Esophagus squamous epithelium (tissue), 5 donors: ENCODE data around the gene IER5L. TPM values are rescaled to one million over a fixed set of nuclear protein-coding genes. Genes with fewer than 3 reads are reported as not detected.

Experiments
- DNase-seq: peaks from one replicate; lab custom pipeline; 2025; lab: John Stamatoyannopoulos, UW
- H3K27ac ChIP-seq, 4 donors: fragments of 200-600 bp; sonication (generic); one replicate each; pipeline ENCODE4 v1.5.1; 2016 to 2019; ENCODE audit warnings: mild to moderate bottlenecking in 1 of 4
- H3K27me3 ChIP-seq, 4 donors: fragments of 200-600 bp; sonication (generic); 1 replicate in 3 of 4; 2 replicates in 1 of 4; pipeline versions ENCODE4 v1.5.1 to v1.6.0; 2017 to 2021; ENCODE audit warnings: antibody characterized with exemption in 1 of 4
- H3K36me3 ChIP-seq, 3 donors: fragments of 200-600 bp; sonication (generic); one replicate each; pipeline ENCODE4 v1.5.1; 2016 to 2019
- H3K4me1 ChIP-seq, 3 donors: fragments of 200-600 bp; sonication (generic); one replicate each; pipeline ENCODE4 v1.5.1; 2017 to 2019
- H3K4me3 ChIP-seq, 4 donors: fragments of 200-600 bp; sonication (generic); 1 replicate in 3 of 4; 2 replicates in 1 of 4; pipeline ENCODE4 v1.5.1; 2016 to 2019; ENCODE audit warnings: mild to moderate bottlenecking in 2 of 4, moderate library complexity in 1 of 4
- H3K9me3 ChIP-seq, 3 donors: fragments of 200-600 bp; sonication (generic); one replicate each; pipeline ENCODE4 v1.5.1; 2016 to 2019
- POLR2A ChIP-seq, 4 donors: fragments of 450-650 bp; IDR thresholded peaks; one replicate each; pipeline ENCODE4 v1.6.1; 2017; ENCODE audit warnings: antibody characterized with exemption in 4 of 4, mild to moderate bottlenecking in 4 of 4, moderate library complexity in 3 of 4
- WGBS, 2 donors: methylation state at CpG; one replicate each; pipeline ENCODE4 v1.1.5; 2018; 5-methylcytosine and 5-hydroxymethylcytosine counted together
- intact Hi-C: fragments of 100-400 bp; cut with DNase I; formaldehyde crosslinking; loops from one replicate; pipeline ENCODE4 v1.15.0; 2022
- total RNA-seq, 4 donors: library from RNA; depleted of rRNA; stranded (reverse); fragments of >200 nt; gene quantifications; one replicate each; pipeline ENCODE4 v1.1.0, GENCODE V29; 2016
- TF ChIP-seq, protein P1 (sequence below), 6 experiments: fragments of 450-650 bp in 4 of 6; fragments of 200-600 bp in 2 of 6; sonication (generic) in 2 of 6; IDR thresholded peaks; one replicate each; pipeline ENCODE4 v1.5.1; 2016 to 2019; ENCODE audit warnings: antibody characterized with exemption in 6 of 6, mild to moderate bottlenecking in 4 of 6, moderate library complexity in 4 of 6
- donor health status: DM: yes; HTN: yes; CAD: no.

The IER5L gene
- total RNA-seq, 4 donors from 2014 or later = 6.1 to 8.7 (median 7.2) TPM

DNA sequence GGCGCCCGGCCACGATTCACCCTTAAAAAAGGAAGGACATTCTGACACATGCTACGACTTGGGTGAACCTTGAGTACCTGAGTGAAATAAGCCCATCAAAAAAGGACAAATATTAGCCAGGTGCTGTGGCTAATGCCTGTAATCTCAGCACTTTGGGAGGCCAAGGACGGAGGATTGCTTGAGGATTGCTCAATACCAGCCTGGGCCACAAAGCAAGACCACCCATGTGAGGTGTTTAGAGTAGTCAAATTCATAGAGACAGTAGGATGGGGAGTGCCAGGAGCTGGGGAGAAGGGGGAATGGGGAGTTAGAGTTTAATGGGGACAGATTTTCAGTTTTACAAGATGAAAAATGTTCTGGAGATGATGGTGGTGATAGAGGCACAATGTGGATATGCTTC is 32.1 kb upstream of the IER5L start:
- H3K9me3 ChIP-seq = no peaks in the 10 kb centered on the region
- DNase-seq = no peak
- no peak overlapping the region for H3K27ac ChIP-seq
- H3K4me3 ChIP-seq = no peak overlapping the region
- TF ChIP-seq POLR2A (IDR thresholded peaks at IDR 0.05) = no peak
- TF ChIP-seq, protein P1, sequence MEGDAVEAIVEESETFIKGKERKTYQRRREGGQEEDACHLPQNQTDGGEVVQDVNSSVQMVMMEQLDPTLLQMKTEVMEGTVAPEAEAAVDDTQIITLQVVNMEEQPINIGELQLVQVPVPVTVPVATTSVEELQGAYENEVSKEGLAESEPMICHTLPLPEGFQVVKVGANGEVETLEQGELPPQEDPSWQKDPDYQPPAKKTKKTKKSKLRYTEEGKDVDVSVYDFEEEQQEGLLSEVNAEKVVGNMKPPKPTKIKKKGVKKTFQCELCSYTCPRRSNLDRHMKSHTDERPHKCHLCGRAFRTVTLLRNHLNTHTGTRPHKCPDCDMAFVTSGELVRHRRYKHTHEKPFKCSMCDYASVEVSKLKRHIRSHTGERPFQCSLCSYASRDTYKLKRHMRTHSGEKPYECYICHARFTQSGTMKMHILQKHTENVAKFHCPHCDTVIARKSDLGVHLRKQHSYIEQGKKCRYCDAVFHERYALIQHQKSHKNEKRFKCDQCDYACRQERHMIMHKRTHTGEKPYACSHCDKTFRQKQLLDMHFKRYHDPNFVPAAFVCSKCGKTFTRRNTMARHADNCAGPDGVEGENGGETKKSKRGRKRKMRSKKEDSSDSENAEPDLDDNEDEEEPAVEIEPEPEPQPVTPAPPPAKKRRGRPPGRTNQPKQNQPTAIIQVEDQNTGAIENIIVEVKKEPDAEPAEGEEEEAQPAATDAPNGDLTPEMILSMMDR (IDR thresholded peaks at IDR 0.05) = no peak
- intact Hi-C loops = no loop called here
- H3K27me3 ChIP-seq = no peaks in the 10 kb centered on the region
- 100% methylated on average over 1 of the region's 5 CpGs; no CpG with 5 or more reads in 1 of the 2 donors for whole genome bisulfite sequencing, 2 donors
- H3K4me1 ChIP-seq = peaks cover 0 to 8% (median 0%) of the 10 kb centered on the region in 3 donors
- no peaks in the 10 kb centered on the region for H3K36me3 ChIP-seq

DNA sequence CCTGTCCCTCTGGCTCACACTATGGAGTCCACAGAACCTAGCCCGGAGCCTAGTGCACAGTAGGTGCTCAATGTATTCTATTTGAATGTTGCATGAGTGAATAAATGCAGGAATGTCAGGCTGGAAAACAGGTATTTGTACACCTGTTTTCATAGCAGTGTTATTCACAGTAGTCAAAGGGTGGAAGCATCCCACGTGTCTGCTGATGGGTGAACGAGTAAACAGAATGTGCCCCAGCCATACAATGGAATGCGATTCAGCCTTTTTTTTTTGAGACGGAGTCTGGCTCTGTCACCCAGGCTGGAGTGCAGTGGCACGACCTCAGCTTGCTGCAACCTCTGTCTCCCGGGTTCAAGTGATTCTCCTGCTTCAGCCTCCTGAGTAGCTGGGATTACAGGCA is 31.5 kb upstream of the IER5L start:
- no peak for DNase-seq
- H3K9me3 ChIP-seq = no peaks in the 10 kb centered on the region
- H3K36me3 ChIP-seq = no peaks in the 10 kb centered on the region
- no peak overlapping the region for H3K4me3 ChIP-seq
- H3K27ac ChIP-seq = no peak overlapping the region
- intact Hi-C loops = no loop called here
- WGBS, 2 donors = 68 to 80% methylated on average over 5 to 6 of the region's 7 CpGs
- no peaks in the 10 kb centered on the region for H3K27me3 ChIP-seq
- peaks cover 0 to 5% (median 0%) of the 10 kb centered on the region in 3 donors for H3K4me1 ChIP-seq
- TF ChIP-seq POLR2A (IDR thresholded peaks at IDR 0.05) = no peak
- TF ChIP-seq, protein P1 (IDR thresholded peaks at IDR 0.05) = no peak

DNA sequence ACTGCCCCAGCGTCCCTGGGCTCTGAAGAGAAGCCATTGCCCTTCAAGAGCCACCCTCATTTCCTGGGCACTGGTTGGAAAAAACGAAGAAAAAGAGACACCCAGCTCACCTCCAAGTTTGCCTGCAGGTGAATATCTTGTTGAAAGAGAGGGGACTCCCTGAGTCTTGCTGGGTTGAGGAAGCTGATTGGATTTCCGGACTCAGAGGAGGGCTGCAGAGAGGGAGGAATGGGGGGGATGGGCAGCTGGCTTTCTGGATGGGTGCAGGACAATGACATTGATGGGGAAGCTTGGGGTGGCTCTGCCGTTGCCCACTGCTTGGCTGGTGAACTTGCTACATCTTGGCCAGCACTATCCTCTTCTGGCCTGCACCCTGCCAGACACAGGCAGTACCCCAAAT is 31.0 kb upstream of the IER5L start:
- Histone ChIP-seq H3K27ac (no peak overlapping the region), H3K4me3 (no peak overlapping the region), H3K27me3 (no peaks in the 10 kb centered on the region), H3K4me1 (peaks cover 0 to 3% (median 0%) of the 10 kb centered on the region in 3 donors), H3K36me3 (no peaks in the 10 kb centered on the region), H3K9me3 (no peaks in the 10 kb centered on the region)
- TF ChIP-seq, protein P1 (IDR thresholded peaks at IDR 0.05) = no peak
- TF ChIP-seq POLR2A (IDR thresholded peaks at IDR 0.05) = no peak
- no peak for DNase-seq
- WGBS, 2 donors = 40 to 81% methylated on average over 1 to 3 of the region's 4 CpGs
- intact Hi-C loops = no loop called here

DNA sequence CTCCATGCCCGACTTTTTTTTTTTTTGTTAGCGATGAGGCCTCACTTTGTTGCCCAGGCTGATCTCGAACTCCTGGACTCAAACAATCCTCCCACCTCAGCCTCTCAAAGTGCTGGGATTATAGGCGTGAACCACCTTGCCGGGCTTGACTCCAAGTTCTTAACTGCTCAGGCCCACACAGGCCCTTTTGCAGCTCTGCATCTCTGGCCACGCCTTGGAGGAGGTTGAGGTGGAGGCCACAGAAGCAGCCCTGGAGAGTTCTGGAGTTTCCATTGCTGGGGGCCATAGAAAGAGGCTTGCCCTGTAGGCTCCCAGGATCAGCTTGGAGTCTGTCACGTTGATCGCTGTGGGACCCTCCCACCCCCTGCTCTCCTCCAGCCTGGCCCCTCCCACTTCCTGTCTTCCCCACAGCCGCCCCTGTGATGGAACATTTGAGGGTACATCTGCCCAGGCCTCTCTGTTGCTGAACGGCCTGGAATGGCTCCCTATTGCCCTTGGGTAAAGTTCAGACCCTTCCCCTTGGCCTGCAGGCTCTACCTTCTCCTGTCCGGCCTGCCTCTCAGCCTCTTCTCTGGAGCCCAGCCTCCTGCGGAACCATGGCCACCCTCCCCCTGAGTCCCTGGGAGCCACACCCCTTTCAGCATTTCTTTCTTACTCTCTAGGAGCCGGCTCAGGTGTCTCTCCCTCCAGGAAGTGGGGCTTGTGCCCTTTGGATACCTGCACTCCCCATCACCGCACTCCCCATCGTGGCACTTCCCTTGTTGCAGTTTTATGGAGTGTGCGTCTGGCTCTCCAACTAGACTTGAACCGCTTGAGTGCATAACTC is 30.4 kb upstream of the IER5L start:
- intact Hi-C loops = no loop called here
- Histone ChIP-seq H3K9me3 (no peaks in the 10 kb centered on the region), H3K27me3 (no peaks in the 10 kb centered on the region), H3K4me1 (peaks cover under 1 to 7% (median 2%) of the 10 kb centered on the region in 3 donors), H3K36me3 (no peaks in the 10 kb centered on the region), H3K4me3 (no peak overlapping the region), H3K27ac (no peak overlapping the region)
- WGBS, 2 donors = 56 to 59% methylated on average over 8 to 10 of the region's 17 CpGs
- DNase-seq = no peak
- TF ChIP-seq, protein P1 (IDR thresholded peaks at IDR 0.05) = no peak
- no peak for TF ChIP-seq POLR2A (IDR thresholded peaks at IDR 0.05)

DNA sequence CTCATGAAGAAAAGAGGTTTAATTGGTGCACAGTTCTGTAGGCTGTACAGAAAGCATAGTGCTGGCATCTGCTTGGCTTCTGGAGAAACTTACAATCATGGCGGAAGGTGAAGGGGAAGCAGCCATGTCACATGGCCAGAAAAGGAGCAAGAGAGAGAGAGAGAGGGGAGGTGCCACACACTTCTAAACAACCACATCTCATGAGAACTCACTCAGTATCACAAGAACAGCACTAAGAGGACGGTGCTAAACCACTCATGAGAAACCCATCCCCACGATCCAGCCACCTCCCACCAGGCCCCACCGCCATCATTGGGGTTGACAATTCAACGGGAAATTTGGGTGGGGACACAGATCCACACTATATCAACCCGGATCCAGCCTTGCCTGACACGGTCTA is 28.8 kb upstream of the IER5L start:
- peaks cover 4 to 18% (median 5%) of the 10 kb centered on the region in 3 donors for H3K4me1 ChIP-seq
- intact Hi-C loops = no loop called here
- H3K9me3 ChIP-seq = no peaks in the 10 kb centered on the region
- no peak for TF ChIP-seq POLR2A (IDR thresholded peaks at IDR 0.05)
- TF ChIP-seq, protein P1 (IDR thresholded peaks at IDR 0.05) = no peak
- H3K4me3 ChIP-seq = no peak overlapping the region
- no peaks in the 10 kb centered on the region for H3K27me3 ChIP-seq
- H3K36me3 ChIP-seq = no peaks in the 10 kb centered on the region
- no peak overlapping the region for H3K27ac ChIP-seq
- DNase-seq = no peak
- WGBS, 2 donors = 71 to 77% methylated on average over 6 to 7 of the region's 7 CpGs
